ENCODE data around the gene AHDC1.
A peak's percentile ranks its signal among the peaks of the same experiment; 100 is the strongest.
"Not testable (repeated sequence)": the region's sequence is repeated elsewhere in the genome, so short reads cannot be mapped to it uniquely, and the experiment has no call there.

The AHDC1 gene

DNA sequence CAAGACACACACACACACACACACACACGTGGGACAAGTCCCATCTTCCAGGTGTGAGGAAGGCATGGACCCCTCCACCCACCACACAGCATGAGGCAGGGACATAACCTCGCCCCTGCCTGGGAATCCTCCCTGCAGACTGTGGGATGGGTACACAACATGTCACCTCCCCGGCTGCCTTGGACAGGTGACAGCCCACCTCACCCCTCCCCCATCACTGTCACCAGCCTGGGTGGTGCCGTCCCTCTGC, 40.7 kb downstream of the AHDC1 start:
- DNase-seq (ENCODE audit: low read depth) = no peak

DNA sequence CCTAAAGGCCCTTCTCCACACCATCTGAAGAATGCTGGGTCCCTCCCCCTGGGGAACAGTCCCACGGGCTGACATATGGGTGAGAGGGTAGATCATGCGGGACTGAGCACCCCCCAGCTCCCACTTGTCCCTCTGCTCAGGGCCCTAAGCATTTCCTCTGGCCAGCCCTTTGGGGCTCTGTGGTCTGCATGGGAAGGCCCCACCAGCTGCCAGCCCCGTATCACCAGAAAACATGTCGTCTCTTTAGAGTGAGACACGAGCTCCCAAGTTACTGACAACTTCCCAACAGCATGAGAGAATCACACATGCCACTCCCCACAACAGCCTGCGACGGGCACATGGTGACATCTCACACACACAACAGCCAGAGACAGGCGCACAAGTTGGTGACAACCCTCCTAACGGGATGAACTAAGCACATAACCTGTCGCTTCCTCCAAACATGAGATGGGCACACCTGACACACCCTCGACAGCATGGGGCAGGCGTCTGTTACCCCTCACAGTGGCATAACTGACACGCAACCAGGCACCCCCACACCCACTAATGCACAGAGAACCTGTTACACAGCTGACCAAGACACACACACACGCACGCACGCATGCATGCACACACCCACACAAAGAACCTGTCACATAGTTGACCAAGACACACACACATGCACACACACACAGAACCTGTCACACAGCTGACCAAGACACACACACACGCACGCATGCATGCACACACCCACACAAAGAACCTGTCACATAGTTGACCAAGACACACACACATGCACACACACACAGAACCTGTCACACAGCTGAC, 41.2 kb downstream of the AHDC1 start:
- DNase-seq (ENCODE audit: low read depth) = no peak

GRCh38 chr1:27562021-27562420, 41.9 kb downstream of the AHDC1 start:
- no peak for DNase-seq (ENCODE audit: low read depth)

- DNase-seq (ENCODE audit: low read depth) = no peak
These were observed 42.6 kb downstream of the AHDC1 start for GRCh38 chr1:27561124-27561899.

DNA sequence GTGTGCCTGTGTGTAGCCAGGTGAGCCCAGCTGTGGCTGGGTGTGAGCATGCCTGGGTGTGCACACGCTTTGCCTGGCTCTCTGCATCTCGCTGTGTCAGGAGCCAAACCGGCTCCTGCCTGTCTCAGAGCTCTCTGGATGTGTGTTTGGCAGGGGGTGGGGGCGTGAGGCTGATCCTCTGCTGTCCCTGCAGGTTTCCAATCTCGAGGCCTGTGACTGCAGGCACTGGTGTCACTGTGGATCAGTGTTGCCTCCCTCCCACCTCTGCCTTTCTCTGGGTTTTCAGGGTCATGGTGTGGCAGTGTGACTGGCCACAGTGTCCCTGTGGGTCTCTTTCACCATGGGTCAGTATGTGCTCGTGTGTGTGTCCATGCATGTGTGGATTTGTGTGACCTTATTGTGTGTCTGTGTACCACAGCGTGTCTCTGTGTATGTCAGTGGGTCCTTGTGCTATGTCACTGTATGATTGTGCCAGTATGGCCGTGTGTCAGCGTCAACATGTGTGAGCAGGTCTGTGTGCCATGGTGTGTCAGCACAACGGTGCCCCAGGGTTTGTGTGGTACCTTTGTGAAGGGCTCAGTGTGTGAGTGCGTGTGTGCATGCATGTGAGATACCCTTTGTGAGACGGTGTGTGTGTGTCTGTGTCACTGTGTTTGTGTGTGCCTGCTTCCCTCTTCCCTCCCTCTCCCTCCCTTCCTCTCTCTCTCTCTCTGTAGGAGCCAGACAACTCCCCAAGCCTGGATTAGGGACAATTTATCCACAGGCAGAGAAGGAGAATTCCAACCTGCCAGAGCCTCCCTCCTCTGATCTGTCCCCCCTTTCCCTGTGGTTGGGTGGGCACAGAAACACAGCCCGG, 43.4 kb downstream of the AHDC1 start:
- DNase-seq (ENCODE audit: low read depth) = no peak

DNA sequence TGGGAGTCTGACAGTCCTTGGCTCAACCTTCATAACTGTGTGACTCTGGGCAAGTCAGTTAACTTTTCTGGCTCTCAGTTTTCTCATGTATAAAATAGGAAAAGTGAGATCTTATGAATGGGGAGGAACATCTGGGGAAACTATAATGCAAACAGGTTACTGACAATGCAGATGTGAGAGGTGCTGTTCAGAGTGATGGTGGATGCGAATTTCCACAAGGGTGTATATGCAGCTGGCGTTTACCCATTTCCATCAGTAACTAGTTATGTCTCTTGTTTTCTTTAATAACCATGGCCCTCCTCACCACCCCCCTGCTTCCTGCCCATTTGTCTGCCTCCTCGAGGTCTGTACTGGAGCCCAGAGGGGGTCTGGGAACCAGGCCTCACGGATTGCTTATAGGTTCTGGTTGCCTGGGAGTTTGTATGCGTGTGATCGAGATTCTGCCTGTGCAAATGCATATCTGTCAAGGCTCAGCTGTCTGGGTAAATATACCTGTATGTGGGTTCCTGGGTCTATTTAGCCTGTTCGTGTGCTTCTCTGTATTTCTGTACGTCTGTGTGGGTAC, 44.4 kb downstream of the AHDC1 start:
- no peak for DNase-seq (ENCODE audit: low read depth)

- DNase-seq (ENCODE audit: low read depth) = no peak
These were observed 46.2 kb downstream of the AHDC1 start for GRCh38 chr1:27557596-27558340.

DNA sequence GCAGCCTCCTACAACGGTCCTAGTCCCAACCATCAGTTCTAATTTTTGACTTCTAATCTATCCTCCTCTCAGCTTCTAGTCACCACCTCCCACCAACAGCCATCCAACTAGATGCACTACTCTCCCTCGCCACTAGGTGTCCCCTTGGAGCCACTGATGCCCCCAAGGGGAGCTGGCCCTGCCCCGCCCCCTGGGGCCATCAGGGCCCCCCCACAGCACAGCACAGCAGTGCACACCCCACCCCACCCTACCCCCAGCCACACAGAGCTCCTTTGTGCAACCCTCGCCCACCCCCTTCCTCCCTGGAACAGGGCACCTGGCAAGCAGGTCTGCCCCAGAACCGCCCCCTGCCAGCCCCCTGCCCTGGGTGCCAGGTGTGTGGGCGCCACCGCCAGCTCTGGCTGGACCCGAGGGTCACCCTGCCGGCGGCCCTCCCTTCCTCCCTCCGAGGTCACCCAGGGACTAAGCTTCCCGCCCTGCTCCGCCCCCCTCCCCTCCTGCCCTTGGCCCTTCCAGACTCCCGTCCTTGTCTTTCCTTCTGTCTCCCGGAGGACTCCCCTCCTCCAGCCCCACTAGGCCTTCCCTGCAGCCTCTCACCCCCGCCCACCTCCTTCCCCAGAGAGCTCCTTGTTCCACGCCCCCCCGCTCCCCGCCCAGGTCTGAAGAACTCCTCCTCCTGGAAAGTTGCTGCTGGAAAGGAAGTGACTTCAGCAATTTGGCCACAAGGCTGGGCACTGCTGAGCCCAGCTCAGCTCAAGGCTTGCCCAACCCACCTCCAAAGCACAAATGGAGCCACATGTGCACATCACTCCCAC, 47.0 kb downstream of the AHDC1 start:
- peak; percentile 56 for DNase-seq (ENCODE audit: low read depth)

- DNase-seq (ENCODE audit: low read depth) = no peak
These were observed 47.5 kb downstream of the AHDC1 start for GRCh38 chr1:27556435-27556780.

- no peak for DNase-seq (ENCODE audit: low read depth)
These were observed 48.1 kb downstream of the AHDC1 start for GRCh38 chr1:27555700-27556424.

GRCh38 chr1:27554759-27555699, 48.9 kb downstream of the AHDC1 start:
- no peak for DNase-seq (ENCODE audit: low read depth)

DNA sequence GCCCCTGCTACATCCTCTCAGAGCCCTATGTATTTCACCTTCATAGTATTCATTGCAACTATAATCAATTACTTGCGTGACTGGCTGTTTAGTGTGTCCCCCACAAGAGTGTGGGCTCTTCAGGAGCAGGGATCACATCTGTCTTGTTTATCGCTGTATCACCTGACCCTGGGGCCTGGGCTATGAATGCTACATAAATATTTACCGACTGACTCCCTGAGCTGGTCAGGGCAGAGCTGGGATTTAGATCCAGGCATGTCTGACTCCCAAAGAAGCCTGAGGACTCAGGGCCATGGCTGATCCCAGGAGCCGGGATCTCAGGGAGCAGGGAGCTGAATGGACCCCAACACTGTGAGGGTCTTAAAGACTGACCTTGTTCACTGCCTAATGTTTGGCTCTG, 49.7 kb downstream of the AHDC1 start:
- DNase-seq (ENCODE audit: low read depth) = no peak

- DNase-seq (ENCODE audit: low read depth) = not testable (repeated sequence)
These were observed 50.1 kb downstream of the AHDC1 start for GRCh38 chr1:27553823-27554222.

DNA sequence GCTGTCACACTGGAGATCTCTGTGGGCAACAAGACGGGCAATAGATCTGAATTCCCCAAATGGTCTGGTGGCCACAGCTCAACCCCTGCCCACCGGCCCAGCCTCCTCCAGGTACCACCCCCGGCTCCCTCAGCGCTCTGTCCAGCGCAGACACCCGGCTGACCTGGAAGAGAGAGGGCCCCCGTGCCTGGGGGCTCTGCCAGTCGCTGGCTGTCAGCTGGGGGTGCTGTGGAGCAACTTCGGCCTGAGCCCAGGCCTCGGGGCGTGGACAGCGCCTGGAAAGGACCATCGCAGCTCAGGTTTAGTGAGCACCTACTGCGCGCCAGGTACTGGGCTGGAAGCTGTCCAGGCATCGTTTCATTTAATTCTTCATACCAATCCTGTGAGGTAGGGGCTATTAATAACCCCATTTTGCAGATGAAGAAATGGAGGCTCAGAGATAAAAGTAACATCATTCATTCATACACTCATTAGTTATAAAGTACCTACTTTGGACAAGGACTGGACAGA, 51.0 kb downstream of the AHDC1 start:
- no peak for DNase-seq (ENCODE audit: low read depth)

- no peak for DNase-seq (ENCODE audit: low read depth)
These were observed 52.0 kb downstream of the AHDC1 start for GRCh38 chr1:27551953-27552312.

GRCh38 chr1:27551170-27551952, 52.6 kb downstream of the AHDC1 start:
- no peak for DNase-seq (ENCODE audit: low read depth)

GRCh38 chr1:27550510-27551169, 53.3 kb downstream of the AHDC1 start:
- no peak for DNase-seq (ENCODE audit: low read depth)

Data from T follicular helper cell (primary cell).